Stimulated activated memory B cell treated with anti-CD40 and anti-IgM and Interleukin-4, amounts not matched to agents 10 μg/mL and 1 μg/mL and 100 μg/mL, for 72 hours (primary cell): ENCODE data around the gene DAD1.
"Not testable (repeated sequence)": the region's sequence is repeated elsewhere in the genome, so short reads cannot be mapped to it uniquely, and the experiment has no call there.

Experiments
- ATAC-seq: fragments of 150-1000 bp; cut with Tn5 transposase; 2 replicates; pipeline ENCODE4 v1.10.0; 2021
- H3K27ac Mint-ChIP-seq: one replicate; pipeline ENCODE4 v1.8.0; 2022; ENCODE audit warnings: mild to moderate bottlenecking, mixed read lengths
- H3K27me3 Mint-ChIP-seq: one replicate; pipeline ENCODE4 v1.8.0; 2022; ENCODE audit warnings: mixed read lengths
- H3K36me3 Mint-ChIP-seq: one replicate; pipeline ENCODE4 v1.8.0; 2022; ENCODE audit warnings: mixed read lengths
- H3K4me1 Mint-ChIP-seq: one replicate; pipeline ENCODE4 v1.8.0; 2022; ENCODE audit warnings: mixed read lengths
- H3K4me3 Mint-ChIP-seq: one replicate; pipeline ENCODE4 v1.8.0; 2022; ENCODE audit warnings: mild to moderate bottlenecking, moderate library complexity, mixed read lengths
- H3K9me3 Mint-ChIP-seq: one replicate; pipeline ENCODE4 v1.8.0; 2022; ENCODE audit warnings: mixed read lengths

The DAD1 gene

GRCh38 chr14:22587677-22588422 lies 1.2 kb downstream of the DAD1 start:
- H3K9me3 Mint-ChIP-seq, H3K27me3 Mint-ChIP-seq, ATAC-seq: not testable (repeated sequence)
- Mint-ChIP-seq H3K4me3 (peak overlapping the region; percentile 96), H3K36me3 (peaks cover 29% of the 10 kb centered on the region), H3K27ac (peak overlapping the region; percentile 97), H3K4me1 (peaks cover 56% of the 10 kb centered on the region)

- Mint-ChIP-seq H3K27ac (no peak overlapping the region), H3K27me3 (no peaks in the 10 kb centered on the region), H3K9me3 (no peaks in the 10 kb centered on the region), H3K4me1 (peaks cover 62% of the 10 kb centered on the region), H3K36me3 (peaks cover 35% of the 10 kb centered on the region), H3K4me3 (no peak overlapping the region)
- ATAC-seq, result no peak
Observed at GRCh38 chr14:22587247-22587646, 1.8 kb downstream of the DAD1 start.

- Mint-ChIP-seq H3K4me1 (peaks cover 67% of the 10 kb centered on the region), H3K36me3 (peaks cover 44% of the 10 kb centered on the region)
- ATAC-seq, result no peak
Observed at GRCh38 chr14:22583994-22584393, 5.0 kb downstream of the DAD1 start.

GRCh38 chr14:22580625-22581024 lies 8.4 kb downstream of the DAD1 start:
- H3K36me3 Mint-ChIP-seq, result peaks cover 44% of the 10 kb centered on the region
- no peaks in the 10 kb centered on the region for H3K27me3 Mint-ChIP-seq
- peaks cover 65% of the 10 kb centered on the region for H3K4me1 Mint-ChIP-seq
- H3K4me3 Mint-ChIP-seq, result no peak overlapping the region
- H3K27ac Mint-ChIP-seq, result no peak overlapping the region
- no peaks in the 10 kb centered on the region for H3K9me3 Mint-ChIP-seq
- no peak for ATAC-seq

More at GRCh38 chr14:22583994-22584393, 5.0 kb downstream of the DAD1 start:
- Mint-ChIP-seq H3K4me3 (no peak overlapping the region), H3K27ac (peak overlapping the region; percentile 15), H3K27me3 (no peaks in the 10 kb centered on the region), H3K9me3 (no peaks in the 10 kb centered on the region)

GRCh38 chr14:22579881-22580280 lies 9.1 kb downstream of the DAD1 start:
- no peak overlapping the region for H3K4me3 Mint-ChIP-seq

GRCh38 chr14:22579236-22579635 lies 9.8 kb downstream of the DAD1 start:
- Mint-ChIP-seq H3K36me3 (peaks cover 48% of the 10 kb centered on the region), H3K27ac (no peak overlapping the region), H3K4me1 (peaks cover 51% of the 10 kb centered on the region), H3K27me3 (no peaks in the 10 kb centered on the region), H3K9me3 (no peaks in the 10 kb centered on the region), H3K4me3 (no peak overlapping the region)
- ATAC-seq, result no peak

More at GRCh38 chr14:22579881-22580280, 9.1 kb downstream of the DAD1 start:
- no peak for ATAC-seq
- peaks cover 58% of the 10 kb centered on the region for H3K4me1 Mint-ChIP-seq
- H3K36me3 Mint-ChIP-seq, result peaks cover 42% of the 10 kb centered on the region
- H3K27ac Mint-ChIP-seq, result no peak overlapping the region
- no peaks in the 10 kb centered on the region for H3K27me3 Mint-ChIP-seq
- H3K9me3 Mint-ChIP-seq, result no peaks in the 10 kb centered on the region

GRCh38 chr14:22577334-22577908 lies 11.6 kb downstream of the DAD1 start:
- Mint-ChIP-seq H3K36me3 (peaks cover 49% of the 10 kb centered on the region), H3K27ac (no peak overlapping the region), H3K9me3 (no peaks in the 10 kb centered on the region), H3K4me1 (peaks cover 41% of the 10 kb centered on the region), H3K27me3 (no peaks in the 10 kb centered on the region), H3K4me3 (no peak overlapping the region)
- ATAC-seq, result no peak

GRCh38 chr14:22573804-22574203 lies 15.2 kb downstream of the DAD1 start:
- H3K36me3 Mint-ChIP-seq, result peaks cover 44% of the 10 kb centered on the region
- H3K9me3 Mint-ChIP-seq, result no peaks in the 10 kb centered on the region
- H3K27ac Mint-ChIP-seq, result no peak overlapping the region
- no peak for ATAC-seq
- no peak overlapping the region for H3K4me3 Mint-ChIP-seq
- H3K27me3 Mint-ChIP-seq, result no peaks in the 10 kb centered on the region
- peaks cover 38% of the 10 kb centered on the region for H3K4me1 Mint-ChIP-seq

- H3K4me3 Mint-ChIP-seq, result no peak overlapping the region
- H3K27ac Mint-ChIP-seq, result no peak overlapping the region
- H3K27me3 Mint-ChIP-seq, result no peaks in the 10 kb centered on the region
- ATAC-seq, result no peak
- peaks cover 39% of the 10 kb centered on the region for H3K4me1 Mint-ChIP-seq
- no peaks in the 10 kb centered on the region for H3K9me3 Mint-ChIP-seq
- peaks cover 33% of the 10 kb centered on the region for H3K36me3 Mint-ChIP-seq
Observed at GRCh38 chr14:22572562-22573058, 16.4 kb downstream of the DAD1 start.

GRCh38 chr14:22570132-22570949 lies 18.7 kb downstream of the DAD1 start:
- Mint-ChIP-seq H3K4me3 (peak overlapping the region; percentile 76), H3K27ac (peak overlapping the region; percentile 98), H3K36me3 (peaks cover 30% of the 10 kb centered on the region), H3K27me3 (no peaks in the 10 kb centered on the region), H3K4me1 (peaks cover 54% of the 10 kb centered on the region), H3K9me3 (no peaks in the 10 kb centered on the region)
- ATAC-seq, result peak; percentile 94

- Mint-ChIP-seq H3K4me3 (peak overlapping the region; percentile 76), H3K4me1 (peaks cover 60% of the 10 kb centered on the region)
Observed at GRCh38 chr14:22569737-22570131, 19.3 kb downstream of the DAD1 start.

GRCh38 chr14:22569106-22569736 lies 19.8 kb downstream of the DAD1 start:
- Mint-ChIP-seq H3K36me3 (peaks cover 33% of the 10 kb centered on the region), H3K4me3 (peak overlapping the region; percentile 76), H3K4me1 (peaks cover 65% of the 10 kb centered on the region), H3K27me3 (no peaks in the 10 kb centered on the region), H3K27ac (peak overlapping the region; percentile 98), H3K9me3 (no peaks in the 10 kb centered on the region)
- no peak for ATAC-seq

More at GRCh38 chr14:22569737-22570131, 19.3 kb downstream of the DAD1 start:
- H3K36me3 Mint-ChIP-seq, result peaks cover 33% of the 10 kb centered on the region
- H3K9me3 Mint-ChIP-seq, result no peaks in the 10 kb centered on the region
- H3K27ac Mint-ChIP-seq, result peak overlapping the region; percentile 98
- no peaks in the 10 kb centered on the region for H3K27me3 Mint-ChIP-seq
- ATAC-seq, result no peak

GRCh38 chr14:22567437-22567836 lies 21.6 kb downstream of the DAD1 start:
- H3K4me1 Mint-ChIP-seq, result peaks cover 70% of the 10 kb centered on the region
- H3K4me3 Mint-ChIP-seq, result no peak overlapping the region
- no peaks in the 10 kb centered on the region for H3K9me3 Mint-ChIP-seq
- H3K27me3 Mint-ChIP-seq, result no peaks in the 10 kb centered on the region
- no peak for ATAC-seq
- peaks cover 23% of the 10 kb centered on the region for H3K36me3 Mint-ChIP-seq
- peak overlapping the region; percentile 98 for H3K27ac Mint-ChIP-seq

- Mint-ChIP-seq H3K9me3 (no peaks in the 10 kb centered on the region), H3K36me3 (peaks cover 18% of the 10 kb centered on the region), H3K4me3 (peak overlapping the region; percentile 20), H3K27ac (peak overlapping the region; percentile 98), H3K4me1 (peaks cover 76% of the 10 kb centered on the region), H3K27me3 (no peaks in the 10 kb centered on the region)
- no peak for ATAC-seq
Observed at GRCh38 chr14:22566845-22567244, 22.2 kb downstream of the DAD1 start.

GRCh38 chr14:22566266-22566665 lies 22.8 kb downstream of the DAD1 start:
- peak overlapping the region; percentile 98 for H3K27ac Mint-ChIP-seq
- H3K4me3 Mint-ChIP-seq, result peak overlapping the region; percentile 23
- H3K9me3 Mint-ChIP-seq, ATAC-seq, H3K27me3 Mint-ChIP-seq: not testable (repeated sequence)
- H3K36me3 Mint-ChIP-seq, result peaks cover 15% of the 10 kb centered on the region
- peaks cover 82% of the 10 kb centered on the region for H3K4me1 Mint-ChIP-seq
